Measurements from ENCODE around the gene TMSB4Y.

The TMSB4Y gene

DNA sequence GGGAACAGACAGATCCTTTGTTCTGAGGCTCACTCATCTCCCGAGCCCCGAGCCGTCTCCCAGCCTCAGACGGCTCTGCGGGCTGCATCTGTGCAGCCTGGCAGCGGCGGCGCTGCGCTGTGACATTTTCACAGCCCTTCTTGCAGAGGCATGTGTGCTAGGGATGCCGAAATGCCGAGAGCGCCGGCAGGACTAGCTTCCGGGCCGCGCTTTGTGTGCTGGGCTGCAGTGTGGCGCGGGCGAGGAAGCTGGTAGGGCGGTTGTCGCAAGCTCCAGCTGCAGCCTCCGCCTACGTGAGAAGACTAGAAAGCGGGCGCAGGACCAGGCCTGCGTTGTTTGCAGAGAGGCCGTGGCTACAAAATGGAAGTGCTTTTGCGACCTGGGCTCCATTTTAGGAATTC lies at the start of gene TMSB4Y:
TMSB4Y (plus strand) TSS at position 332 of the 401 bp plus-strand sequence.
- DNase-seq: no peak

- DNase-seq: no peak
Measured at GRCh38 chrY:13664162-13664561, 39.5 kb upstream of the TMSB4Y start.

DNA sequence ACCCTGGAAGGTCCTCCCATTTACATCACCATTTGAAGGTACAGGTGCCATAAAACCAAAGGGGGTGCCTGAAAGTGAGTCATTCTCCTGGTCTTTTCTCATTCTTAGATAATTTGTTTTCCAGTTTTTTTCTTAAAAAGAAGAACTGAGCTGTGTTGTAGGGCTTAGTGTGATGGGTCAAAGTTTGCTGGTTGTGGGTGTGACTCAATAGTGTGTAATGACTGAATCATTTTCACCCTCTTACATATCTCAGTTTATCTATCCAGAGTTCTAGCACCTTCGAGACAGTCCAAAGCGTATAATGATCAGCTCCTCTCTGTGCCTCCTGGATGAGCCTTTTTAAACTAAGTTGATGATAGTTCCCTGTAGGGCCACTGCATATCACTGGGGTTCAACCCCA lies 32.6 kb upstream of the TMSB4Y start:
- DNase-seq: no peak

- no peak for DNase-seq
Measured at GRCh38 chrY:13702276-13702675, 1.4 kb upstream of the TMSB4Y start.

- DNase-seq: no peak
Measured at GRCh38 chrY:13704121-13704930, 627 bp downstream of the TMSB4Y start.

GRCh38 chrY:13705197-13705596 lies 1.5 kb downstream of the TMSB4Y start:
- DNase-seq: no peak

DNA sequence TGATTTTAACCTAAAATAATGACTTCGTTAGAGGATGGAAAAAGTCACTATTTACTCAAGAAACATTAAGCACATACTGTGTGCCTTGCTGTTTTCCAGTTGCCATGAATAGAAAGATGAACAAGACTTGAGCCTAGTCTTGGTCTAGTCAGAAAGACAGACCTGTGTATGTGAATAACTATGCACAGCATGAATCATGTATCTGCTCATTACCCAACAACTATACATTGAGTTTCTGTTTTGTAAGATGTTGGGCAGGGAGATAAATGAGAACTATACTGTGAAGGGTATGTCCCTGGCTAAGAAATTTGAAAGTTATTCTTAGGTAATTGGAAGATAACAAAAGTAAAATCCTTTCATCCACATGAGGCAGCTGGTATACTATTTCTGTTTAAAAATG lies 4.3 kb downstream of the TMSB4Y start:
- no peak for DNase-seq

DNA sequence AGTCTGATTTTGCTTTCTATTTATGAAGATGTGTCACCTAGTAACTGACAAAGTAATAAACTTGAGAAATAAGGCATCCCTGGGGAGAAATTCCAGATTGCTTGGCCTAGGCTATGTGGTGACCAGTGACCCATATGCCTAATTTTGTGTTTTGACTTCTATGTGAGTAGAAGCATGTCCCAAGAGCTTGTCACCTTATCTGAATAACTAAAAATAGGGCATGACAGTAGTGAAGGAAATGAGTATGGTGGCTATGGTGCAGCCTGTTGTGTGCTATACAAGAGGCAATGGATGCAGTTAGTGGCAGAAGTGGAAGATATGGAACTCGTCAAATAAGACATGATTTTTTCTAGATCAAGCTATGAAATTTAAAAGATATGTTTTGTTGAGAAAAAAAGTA lies 15.3 kb downstream of the TMSB4Y start:
- no peak for DNase-seq

GRCh38 chrY:13729517-13729916 lies 25.8 kb downstream of the TMSB4Y start:
- no peak for DNase-seq

DNA sequence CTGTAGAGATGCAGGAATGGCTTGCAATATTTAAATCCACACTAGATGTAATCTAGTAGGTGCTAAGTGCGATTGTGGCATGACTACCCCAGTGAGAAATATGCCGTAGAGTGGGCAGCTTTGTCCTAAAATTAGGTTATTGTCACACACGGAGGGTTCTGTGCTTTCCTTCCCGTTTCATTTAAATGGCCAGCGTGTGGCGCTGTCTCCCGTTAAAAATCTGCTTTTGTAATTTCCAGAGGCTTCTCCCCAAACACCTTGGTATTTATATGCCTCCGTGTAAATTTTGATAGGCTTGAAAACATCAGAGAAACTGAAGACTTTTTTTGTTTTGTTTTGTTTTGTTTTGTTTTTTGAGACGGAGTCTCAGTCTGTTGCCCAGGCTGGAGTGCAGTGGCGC lies 34.9 kb downstream of the TMSB4Y start:
- no peak for DNase-seq

- DNase-seq: no peak
Measured at GRCh38 chrY:13751289-13752071, 47.8 kb downstream of the TMSB4Y start.

DNA sequence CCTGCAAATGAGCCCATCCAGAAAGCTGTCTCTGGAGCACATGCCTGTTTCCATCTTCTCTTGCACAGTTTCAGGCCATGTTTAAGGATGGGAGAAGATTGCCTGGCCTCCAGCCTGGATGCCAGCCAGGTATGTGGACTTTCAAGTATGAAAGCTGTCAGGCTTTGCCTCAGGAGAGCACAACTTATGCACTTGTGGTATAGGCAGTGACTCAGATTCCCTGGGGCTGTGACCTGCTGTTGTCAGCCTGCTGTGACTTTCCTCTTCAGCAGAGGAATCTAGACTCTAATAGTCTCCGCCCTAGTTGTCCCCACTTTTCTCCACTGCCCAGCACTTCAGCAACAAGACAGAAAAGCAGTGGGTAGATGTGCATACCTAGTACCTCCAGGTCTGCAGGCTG lies 51.0 kb downstream of the TMSB4Y start:
- DNase-seq: no peak
